Hypothalamus (tissue), 51 donors: ENCODE data around the gene PHLPP1.
A peak's percentile ranks its signal among the peaks of the same experiment; 100 is the strongest.

Experiments
- DNase-seq, 51 donors: peaks; one replicate each; lab custom pipeline; 2025; lab: John Stamatoyannopoulos, UW

The PHLPP1 gene

GRCh38 chr18:62992877-62993365, 277.6 kb downstream of the PHLPP1 start:
- DNase-seq: no peak

- no peak for DNase-seq
Measured at GRCh38 chr18:62996566-62996965, 281.2 kb downstream of the PHLPP1 start.

GRCh38 chr18:62997076-62997475, 281.7 kb downstream of the PHLPP1 start:
- no peak for DNase-seq

GRCh38 chr18:62998443-62998842, 283.1 kb downstream of the PHLPP1 start:
- DNase-seq: no peak

- peak in 14 of 51 donors; percentile 10 to 58 (median 28) for DNase-seq
Measured at GRCh38 chr18:62999392-62999791, 284.1 kb downstream of the PHLPP1 start.

- no peak for DNase-seq
Measured at GRCh38 chr18:62999921-63000320, 284.6 kb downstream of the PHLPP1 start.

- no peak for DNase-seq
Measured at GRCh38 chr18:63000839-63001238, 285.5 kb downstream of the PHLPP1 start.

DNA sequence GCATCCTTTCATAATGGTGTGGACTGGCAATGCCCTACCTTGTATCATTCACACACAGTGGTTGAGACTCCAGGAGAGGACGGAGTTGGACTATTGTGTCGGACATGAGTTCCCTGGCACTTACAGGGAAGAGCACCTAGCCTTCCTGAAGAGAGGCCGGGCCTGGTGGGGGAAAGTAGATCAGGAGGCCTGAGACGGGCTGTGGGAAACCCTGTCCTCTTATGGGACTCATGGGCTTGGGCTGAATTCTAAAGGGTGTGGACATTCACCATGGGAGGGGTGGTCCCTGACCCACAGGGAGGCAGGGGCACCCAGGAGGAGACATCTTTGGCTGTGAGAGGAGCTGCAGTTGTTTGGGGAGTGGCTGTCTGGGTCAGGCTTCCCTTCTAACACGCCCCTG, 286.5 kb downstream of the PHLPP1 start:
- DNase-seq: no peak

DNA sequence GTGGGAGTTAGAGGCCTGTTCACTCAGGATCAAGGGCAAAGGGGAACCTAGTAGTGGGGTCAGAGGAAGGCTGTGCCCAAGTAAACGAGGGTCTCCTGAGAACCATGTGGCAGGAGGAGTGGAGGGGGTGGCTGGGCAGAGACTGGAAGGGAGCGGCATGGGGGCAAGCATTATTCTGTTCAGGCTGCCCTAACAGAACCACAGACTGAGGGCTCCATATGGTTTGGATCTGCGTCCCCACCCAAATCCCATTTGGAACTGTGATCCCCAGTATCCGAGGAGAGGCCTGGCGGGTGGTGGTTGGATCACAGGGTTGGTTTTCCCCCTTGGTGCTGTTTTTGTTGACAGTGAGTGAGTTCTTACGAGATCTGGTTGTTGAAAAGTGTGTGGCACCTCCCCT, 287.0 kb downstream of the PHLPP1 start:
- no peak for DNase-seq

- DNase-seq: no peak
Measured at GRCh38 chr18:63002803-63003445, 287.6 kb downstream of the PHLPP1 start.

DNA sequence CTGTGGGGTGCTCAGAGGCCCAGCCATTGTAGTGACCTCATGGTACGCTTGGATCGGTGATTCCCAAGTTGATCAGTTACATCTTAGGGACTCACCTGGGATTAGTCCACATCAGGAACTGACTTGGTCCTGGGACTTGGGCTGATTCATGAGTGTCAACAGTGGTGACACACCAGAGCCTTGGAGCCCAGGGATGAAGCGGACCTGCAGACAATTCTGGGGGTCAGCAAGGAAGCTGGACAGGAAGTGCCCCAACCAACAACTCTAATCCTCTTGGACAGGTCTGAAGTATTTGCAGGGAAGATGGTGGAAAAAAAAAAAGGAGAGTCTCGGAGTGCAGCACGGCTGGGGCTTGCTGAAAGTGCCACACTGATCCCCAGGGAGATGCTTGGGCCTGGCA, 288.6 kb downstream of the PHLPP1 start:
- no peak for DNase-seq

DNA sequence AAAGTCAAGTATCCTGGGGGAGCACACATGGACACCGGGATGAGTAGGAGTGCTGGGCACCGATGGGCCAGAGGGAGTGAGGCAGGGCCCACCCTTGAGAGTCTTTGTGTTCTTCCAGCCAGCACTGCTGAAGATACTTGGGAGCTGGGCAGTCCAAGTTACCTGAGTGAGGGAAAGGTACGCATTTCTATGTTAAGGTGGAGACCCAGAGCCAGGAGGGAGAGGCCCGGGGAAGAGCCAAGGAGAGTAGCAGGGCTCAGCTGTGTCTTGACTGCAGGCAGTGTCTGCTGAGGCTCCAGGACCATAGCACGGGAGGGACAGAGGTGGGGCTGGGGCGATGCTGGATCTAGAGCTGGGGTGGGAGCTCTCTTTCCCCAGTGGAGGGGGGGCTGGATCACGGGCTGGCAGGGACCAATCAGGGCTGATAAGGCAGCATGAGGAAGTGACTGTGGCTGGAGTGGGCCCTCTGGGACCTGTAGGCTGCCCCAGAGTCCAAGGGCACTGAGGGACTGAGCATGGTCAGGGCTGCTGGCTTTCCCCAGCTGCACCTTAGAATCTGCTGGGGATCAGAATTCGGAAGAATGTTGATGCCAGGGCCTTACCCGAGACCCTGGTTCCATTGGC, 289.2 kb downstream of the PHLPP1 start:
- DNase-seq: no peak

- no peak for DNase-seq
Measured at GRCh38 chr18:63005306-63005705, 290.0 kb downstream of the PHLPP1 start.

GRCh38 chr18:63007231-63007630, 291.9 kb downstream of the PHLPP1 start:
- no peak for DNase-seq

DNA sequence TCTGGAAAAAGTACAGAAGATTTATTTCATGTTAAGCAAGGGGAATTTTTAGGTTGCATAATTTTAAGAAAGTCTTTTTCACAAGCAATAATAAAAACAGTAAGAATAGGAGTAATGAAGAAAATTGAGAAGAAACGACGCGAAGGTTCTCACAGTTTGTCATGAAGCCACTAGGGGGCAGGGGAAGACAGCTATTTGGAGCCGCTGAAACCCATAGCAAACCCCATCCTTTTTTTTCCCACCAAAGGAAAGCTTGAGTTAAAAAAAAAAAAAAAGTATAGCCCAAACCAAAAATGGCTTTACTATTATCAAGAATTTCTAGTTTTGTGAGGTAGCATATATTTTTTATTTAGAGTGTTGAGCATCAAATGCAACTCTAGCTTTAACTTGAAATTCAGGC, 300.9 kb downstream of the PHLPP1 start:
- peak in 22 of 51 donors; percentile 6 to 59 (median 24) for DNase-seq

- DNase-seq: no peak
Measured at GRCh38 chr18:63017076-63017475, 301.7 kb downstream of the PHLPP1 start.

DNA sequence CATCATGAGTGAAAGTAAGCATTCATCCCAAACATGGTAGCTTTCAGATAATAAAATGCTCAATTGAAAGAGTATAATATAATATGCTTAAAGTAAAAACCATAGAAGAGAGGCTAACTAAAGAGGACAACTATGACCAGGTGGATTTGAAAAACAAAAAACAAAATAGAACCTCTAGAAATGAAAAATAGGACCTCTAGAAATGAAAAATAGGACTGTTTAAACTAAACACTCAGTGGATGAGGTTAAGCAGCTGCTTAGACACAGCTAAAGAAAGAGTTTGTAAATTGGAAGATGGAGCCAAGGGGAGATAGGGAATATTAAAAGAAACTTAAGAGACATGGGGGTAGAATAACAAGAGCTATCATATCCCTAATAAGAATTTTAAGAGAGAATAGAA, 302.6 kb downstream of the PHLPP1 start:
- no peak for DNase-seq

DNA sequence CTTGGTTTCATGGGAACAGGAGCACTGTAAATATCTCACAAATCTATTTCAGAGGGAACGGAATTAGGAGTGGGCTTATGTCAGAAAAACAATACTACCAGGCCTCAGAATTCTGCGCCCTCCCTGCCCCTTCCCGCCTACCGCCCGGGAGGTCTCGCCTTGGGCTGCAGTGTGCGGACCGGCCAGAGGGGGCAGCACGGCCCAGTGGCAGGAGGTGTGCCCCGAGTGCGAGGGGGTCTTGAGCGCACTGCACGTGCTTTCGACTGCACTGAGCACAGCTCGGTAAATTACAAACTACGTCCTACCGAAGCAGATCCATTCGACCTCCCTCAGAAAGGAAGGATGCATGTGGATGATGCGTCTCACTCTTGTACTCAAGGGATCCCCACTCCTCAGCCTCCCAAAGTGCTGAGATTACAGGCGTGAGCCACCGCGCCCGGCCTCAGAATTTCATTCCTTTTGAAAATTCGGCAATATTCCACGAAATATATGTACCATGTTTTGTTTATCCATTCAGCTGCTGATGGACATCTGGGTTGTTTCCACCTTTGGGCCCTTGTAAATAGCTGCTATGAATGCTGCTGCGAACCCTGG, 307.2 kb downstream of the PHLPP1 start:
- no peak for DNase-seq

DNA sequence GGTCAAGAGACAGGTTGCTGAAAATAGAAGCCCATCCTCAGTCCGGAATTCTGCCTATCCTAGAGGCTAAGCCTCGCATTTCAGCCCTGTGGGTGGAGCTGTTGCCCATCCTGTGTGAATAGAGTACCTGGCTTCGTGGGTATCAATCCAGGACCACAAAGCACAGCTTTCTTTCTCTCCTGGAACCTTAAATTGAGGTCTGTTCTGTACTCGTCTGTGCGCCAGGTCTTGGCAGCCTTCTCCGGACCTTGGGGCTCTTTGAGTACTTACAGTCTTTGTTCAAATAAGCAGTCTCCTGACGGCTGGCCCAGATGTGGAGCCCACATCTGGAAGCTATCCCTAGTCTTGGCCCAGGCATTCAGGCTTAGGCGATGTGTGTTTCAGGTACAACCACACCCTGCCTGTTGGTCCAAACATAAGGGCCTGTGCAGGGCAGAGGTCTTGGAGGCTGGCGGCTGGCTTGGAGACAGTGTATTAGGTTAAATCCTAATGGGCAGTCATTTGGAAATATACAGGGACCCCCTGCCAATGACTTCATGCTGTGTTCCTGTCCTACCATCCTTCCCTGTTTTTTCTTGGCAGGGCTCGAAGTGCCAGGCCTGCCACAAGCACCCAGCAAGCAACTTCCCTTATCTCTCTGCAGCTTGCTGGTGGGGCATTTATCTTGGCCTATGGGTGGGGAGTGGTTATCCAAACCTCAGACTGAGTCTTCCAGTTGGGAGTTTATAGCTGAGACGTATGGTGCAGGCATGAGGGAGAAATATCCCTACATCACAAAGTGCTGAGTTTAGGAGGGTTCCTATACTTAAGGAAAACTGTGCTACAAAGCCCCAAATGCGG, 310.1 kb downstream of the PHLPP1 start:
- peak in 7 of 51 donors; percentile 2 to 21 (median 16) for DNase-seq

DNA sequence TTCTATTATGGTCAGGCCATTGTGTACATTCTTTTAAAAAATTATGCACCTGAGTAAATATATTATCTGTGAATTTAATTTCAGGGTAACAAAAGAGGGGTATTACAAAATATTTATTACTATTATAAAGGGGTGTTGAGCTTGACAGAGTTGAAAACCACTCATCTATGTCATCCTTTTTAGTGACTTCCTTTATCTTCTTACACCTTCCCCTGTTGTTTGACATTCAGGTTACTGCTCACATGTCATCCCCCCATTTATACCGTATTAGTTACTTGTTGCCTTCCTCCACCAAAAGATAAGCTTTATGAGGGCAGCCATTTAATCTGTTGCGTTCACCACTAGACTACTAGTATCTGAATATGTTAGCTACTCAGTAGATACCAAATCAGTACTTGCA, 313.0 kb downstream of the PHLPP1 start:
- DNase-seq: no peak
